ENCODE measurements around the gene RHOH. TPM values are rescaled to one million over a fixed set of nuclear protein-coding genes. Genes with fewer than 3 reads are reported as not detected.

RHOH gene
- total RNA-seq, 4 donors from 2014 or later, result 0.67 to 2.7 (median 1.4) TPM

DNA sequence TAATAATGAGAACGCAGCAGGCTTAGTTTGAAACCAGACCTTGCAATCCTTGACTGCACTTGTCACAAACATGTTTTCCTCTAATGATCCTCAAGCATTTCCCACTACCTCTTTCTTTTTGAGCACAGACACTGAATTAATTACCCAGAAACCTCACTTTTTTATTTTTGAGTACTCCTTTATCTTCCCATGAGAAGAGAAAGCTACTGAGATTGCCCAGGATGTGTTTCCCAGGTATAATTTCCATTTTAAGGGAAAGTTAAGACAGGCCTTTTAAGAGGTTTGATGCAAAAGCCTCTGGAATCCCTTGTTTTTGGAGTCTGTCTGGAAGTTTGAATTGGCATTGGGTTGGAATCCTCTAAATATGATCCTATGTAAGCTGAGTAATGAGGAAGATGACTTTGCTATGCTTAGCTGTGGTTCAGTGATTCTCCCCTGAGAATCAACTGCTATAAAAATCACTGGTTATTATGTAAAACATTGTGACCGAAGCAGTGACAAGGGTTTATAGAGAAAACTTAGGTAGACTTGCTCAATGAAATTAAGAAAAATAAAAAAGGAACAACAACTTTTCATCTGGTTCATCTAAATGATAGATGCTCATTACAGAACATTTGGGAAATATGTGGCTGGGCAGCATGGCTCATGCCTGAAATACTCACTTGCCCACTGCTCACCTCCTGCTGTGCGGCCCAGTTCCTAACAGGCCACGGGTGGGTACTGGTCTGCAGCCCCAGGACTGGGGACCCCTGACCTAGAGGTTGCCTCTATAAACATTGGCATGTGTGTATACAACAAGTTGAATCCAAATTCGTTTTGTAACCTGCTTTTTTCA lies 10.8 kb upstream of the RHOH start:
- Histone ChIP-seq H3K4me1 (peaks cover 5 to 11% of the 10 kb centered on the region in 2 donors), H3K27me3 (no peaks in the 10 kb centered on the region), H3K36me3 (no peaks in the 10 kb centered on the region), H3K9me3 (no peaks in the 10 kb centered on the region), H3K4me3 (replicated peaks in 1 of 3) (no peak overlapping the region), H3K27ac (peak overlapping the region in 2 of 3 donors; percentile 72 to 74)
- TF ChIP-seq, protein P1, sequence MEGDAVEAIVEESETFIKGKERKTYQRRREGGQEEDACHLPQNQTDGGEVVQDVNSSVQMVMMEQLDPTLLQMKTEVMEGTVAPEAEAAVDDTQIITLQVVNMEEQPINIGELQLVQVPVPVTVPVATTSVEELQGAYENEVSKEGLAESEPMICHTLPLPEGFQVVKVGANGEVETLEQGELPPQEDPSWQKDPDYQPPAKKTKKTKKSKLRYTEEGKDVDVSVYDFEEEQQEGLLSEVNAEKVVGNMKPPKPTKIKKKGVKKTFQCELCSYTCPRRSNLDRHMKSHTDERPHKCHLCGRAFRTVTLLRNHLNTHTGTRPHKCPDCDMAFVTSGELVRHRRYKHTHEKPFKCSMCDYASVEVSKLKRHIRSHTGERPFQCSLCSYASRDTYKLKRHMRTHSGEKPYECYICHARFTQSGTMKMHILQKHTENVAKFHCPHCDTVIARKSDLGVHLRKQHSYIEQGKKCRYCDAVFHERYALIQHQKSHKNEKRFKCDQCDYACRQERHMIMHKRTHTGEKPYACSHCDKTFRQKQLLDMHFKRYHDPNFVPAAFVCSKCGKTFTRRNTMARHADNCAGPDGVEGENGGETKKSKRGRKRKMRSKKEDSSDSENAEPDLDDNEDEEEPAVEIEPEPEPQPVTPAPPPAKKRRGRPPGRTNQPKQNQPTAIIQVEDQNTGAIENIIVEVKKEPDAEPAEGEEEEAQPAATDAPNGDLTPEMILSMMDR (IDR thresholded peaks at IDR 0.05), result no peak
- TF ChIP-seq POLR2A (IDR thresholded peaks at IDR 0.05), result no peak
- no peak for DNase-seq
- 60 to 63% methylated on average over 5 of the region's 5 CpGs for WGBS, 2 donors
- intact Hi-C loops (cut with DNase I), result no loop called here

DNA sequence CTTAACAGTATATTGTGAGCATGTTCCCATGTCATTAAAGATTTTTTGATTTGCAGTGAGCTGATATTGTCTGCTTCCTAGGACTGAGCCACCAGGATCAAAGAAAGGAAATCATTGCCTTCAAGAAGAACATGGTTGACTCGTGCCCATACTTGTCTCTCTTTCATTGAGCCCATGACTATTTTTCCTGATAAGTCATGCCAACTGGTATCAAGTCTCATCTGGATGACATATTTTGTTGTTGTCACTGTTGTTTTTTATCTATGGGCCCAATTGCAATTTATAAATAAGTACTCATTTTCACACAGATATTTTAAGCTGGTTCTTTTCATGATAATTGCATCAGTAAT lies 10.2 kb upstream of the RHOH start:
- Histone ChIP-seq H3K36me3 (no peaks in the 10 kb centered on the region), H3K9me3 (no peaks in the 10 kb centered on the region), H3K27ac (peak overlapping the region in 2 of 3 donors; percentile 72 to 74), H3K4me1 (peaks cover 5 to 11% of the 10 kb centered on the region in 2 donors), H3K4me3 (replicated peaks in 1 of 3) (no peak overlapping the region), H3K27me3 (no peaks in the 10 kb centered on the region)
- no peak for DNase-seq
- WGBS, 2 donors, result 87 to 98% methylated on average over 1 of the region's 1 CpG
- no peak for TF ChIP-seq POLR2A (IDR thresholded peaks at IDR 0.05)
- TF ChIP-seq, protein P1 (IDR thresholded peaks at IDR 0.05), result no peak
- intact Hi-C loops (cut with DNase I), result no loop called here

DNA sequence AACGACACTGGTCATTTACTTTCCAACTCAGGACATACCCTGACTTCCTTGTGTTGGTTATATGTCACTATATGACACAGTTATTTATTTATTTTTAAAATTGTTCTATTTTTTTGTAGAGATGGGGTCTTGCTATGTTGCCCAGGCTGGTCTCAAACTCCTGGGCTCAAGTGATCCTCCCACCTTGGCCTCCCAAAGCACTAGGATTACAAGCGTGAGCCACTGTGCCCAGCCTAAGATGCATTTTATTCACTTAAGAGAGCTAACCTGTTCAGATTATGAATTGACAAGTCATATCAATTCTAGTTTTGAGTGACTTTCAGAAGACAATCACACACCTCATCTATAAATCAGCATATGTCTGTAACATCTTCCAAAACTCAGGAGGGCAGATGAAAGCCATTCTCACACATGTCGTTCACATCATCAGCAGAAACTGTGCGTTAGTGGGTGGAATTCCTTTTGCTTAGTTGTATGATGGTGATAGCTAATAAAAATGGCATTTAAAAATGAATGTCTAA lies 9.4 kb upstream of the RHOH start:
- intact Hi-C loops (cut with DNase I), result no loop called here
- TF ChIP-seq POLR2A (IDR thresholded peaks at IDR 0.05), result no peak
- TF ChIP-seq, protein P1 (IDR thresholded peaks at IDR 0.05), result no peak
- no peaks in the 10 kb centered on the region for H3K36me3 ChIP-seq
- H3K4me3 ChIP-seq (replicated peaks in 1 of 3), result no peak overlapping the region
- no peak for DNase-seq
- peaks cover 5 to 11% of the 10 kb centered on the region in 2 donors for H3K4me1 ChIP-seq
- H3K9me3 ChIP-seq, result no peaks in the 10 kb centered on the region
- H3K27ac ChIP-seq, result no peak overlapping the region
- 92 to 95% methylated on average over 4 of the region's 4 CpGs for WGBS, 2 donors
- H3K27me3 ChIP-seq, result no peaks in the 10 kb centered on the region

DNA sequence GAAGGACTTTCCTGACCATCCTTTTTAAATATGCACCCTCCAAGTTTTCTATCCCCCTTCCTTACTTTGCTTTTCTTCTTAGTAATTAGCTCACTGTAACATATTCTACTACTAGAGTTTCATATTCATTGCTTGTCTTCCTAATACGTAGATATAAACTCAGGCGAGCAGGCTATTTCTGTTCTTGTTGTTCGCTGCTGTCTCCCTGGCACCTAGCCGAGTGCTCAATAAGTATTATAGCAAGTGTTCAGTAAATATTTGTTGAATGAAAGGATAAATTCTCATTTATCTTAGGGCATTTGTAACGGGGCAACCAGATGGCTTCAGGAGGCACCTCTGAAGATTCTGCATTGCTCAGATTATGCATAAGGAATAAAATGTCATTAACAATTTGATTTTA lies 6.8 kb upstream of the RHOH start:
- 84 to 93% methylated on average over 5 of the region's 5 CpGs for WGBS, 2 donors

More for the DNA sequence above, 6.8 kb upstream of the RHOH start:
- no peak for DNase-seq
- peaks cover 5 to 11% of the 10 kb centered on the region in 2 donors for H3K4me1 ChIP-seq
- TF ChIP-seq, protein P1 (IDR thresholded peaks at IDR 0.05), result no peak
- no peak for TF ChIP-seq POLR2A (IDR thresholded peaks at IDR 0.05)
- no peak overlapping the region for H3K4me3 ChIP-seq (replicated peaks in 1 of 3)
- H3K9me3 ChIP-seq, result no peaks in the 10 kb centered on the region
- H3K36me3 ChIP-seq, result no peaks in the 10 kb centered on the region
- intact Hi-C loops (cut with DNase I), result no loop called here
- no peak overlapping the region for H3K27ac ChIP-seq
- H3K27me3 ChIP-seq, result no peaks in the 10 kb centered on the region
